Subcutaneous abdominal adipose tissue (tissue), 5 donors: ENCODE measurements around the gene ZNF597.
"Not testable (repeated sequence)": the region's sequence is repeated elsewhere in the genome, so short reads cannot be mapped to it uniquely, and the experiment has no call there.

Experiments used
- H3K27ac ChIP-seq: one replicate; pipeline ENCODE4 v1.7.0; 2013; ENCODE audit warnings: low read depth, mild to moderate bottlenecking, inconsistent platforms, low read length, moderate library complexity
- H3K27me3 ChIP-seq, 5 donors: one replicate each; pipeline ENCODE4 v1.7.0; 2013; ENCODE audit warnings: low read length in 5 of 5, inconsistent platforms in 1 of 5; ENCODE audit not compliant: control insufficient read depth in 5 of 5, insufficient read depth in 4 of 5
- H3K36me3 ChIP-seq, 5 donors: one replicate each; pipeline ENCODE4 v1.7.0; 2013; ENCODE audit warnings: low read length in 5 of 5; ENCODE audit not compliant: control insufficient read depth in 5 of 5, insufficient read depth in 5 of 5
- H3K4me1 ChIP-seq, 5 donors: one replicate each; pipeline ENCODE4 v1.7.0; 2013; ENCODE audit warnings: low read length in 5 of 5, mild to moderate bottlenecking in 3 of 5, moderate library complexity in 1 of 5; ENCODE audit not compliant: control insufficient read depth in 5 of 5, insufficient read depth in 5 of 5
- H3K4me3 ChIP-seq, 5 donors: one replicate each; pipeline ENCODE4 v1.7.0; 2013; ENCODE audit warnings: low read length in 5 of 5, low read depth in 1 of 5
- H3K9ac ChIP-seq, 5 donors: one replicate each; pipeline ENCODE4 v1.7.0; 2013; ENCODE audit warnings: low read length in 5 of 5, mild to moderate bottlenecking in 4 of 5, moderate library complexity in 3 of 5
- H3K9me3 ChIP-seq, 5 donors: one replicate each; pipeline ENCODE4 v1.7.0; 2013; ENCODE audit warnings: low read length in 5 of 5; ENCODE audit not compliant: control insufficient read depth in 5 of 5
- donor health status: healthy.
- donor health status: healthy.
- donor health status: healthy.
- donor health status: healthy.
- donor health status: healthy.

ZNF597 gene

DNA sequence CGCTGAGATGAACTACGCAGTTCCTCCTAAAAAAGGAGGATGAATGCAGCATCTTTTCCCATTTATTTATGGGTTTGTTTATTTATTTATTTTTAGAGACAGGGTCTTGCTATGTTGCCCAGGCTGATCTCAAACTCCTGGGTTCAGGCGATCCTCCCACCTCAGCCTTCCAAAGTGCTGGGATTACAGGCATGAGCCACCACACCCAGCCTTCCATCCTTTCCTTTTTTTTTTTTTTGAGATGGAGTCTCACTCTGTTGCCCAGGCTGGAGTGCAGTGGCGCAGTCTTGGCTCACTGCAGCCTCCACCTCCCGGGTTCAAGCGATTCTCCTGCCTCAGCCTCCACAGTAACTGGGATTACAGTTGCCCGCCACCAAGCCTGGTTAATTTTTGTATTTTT lies 31.6 kb upstream of the ZNF597 start:
- not testable (repeated sequence) for H3K9ac ChIP-seq, H3K9me3 ChIP-seq, H3K4me3 ChIP-seq, H3K4me1 ChIP-seq, H3K27me3 ChIP-seq, H3K27ac ChIP-seq
- peaks cover 0 to 40% (median 20%) of the 10 kb centered on the region in 5 donors for H3K36me3 ChIP-seq

- H3K27ac ChIP-seq, result no peak overlapping the region
- H3K9me3 ChIP-seq, result no peaks in the 10 kb centered on the region
- H3K4me3 ChIP-seq, result no peak overlapping the region
- H3K27me3 ChIP-seq, result no peaks in the 10 kb centered on the region
- peaks cover 0 to 36% (median 18%) of the 10 kb centered on the region in 5 donors for H3K36me3 ChIP-seq
- no peak overlapping the region for H3K9ac ChIP-seq
- peaks cover 0 to 6% (median 0%) of the 10 kb centered on the region in 5 donors for H3K4me1 ChIP-seq
Observed at GRCh38 chr16:3474136-3474779, 31.0 kb upstream of the ZNF597 start.

DNA sequence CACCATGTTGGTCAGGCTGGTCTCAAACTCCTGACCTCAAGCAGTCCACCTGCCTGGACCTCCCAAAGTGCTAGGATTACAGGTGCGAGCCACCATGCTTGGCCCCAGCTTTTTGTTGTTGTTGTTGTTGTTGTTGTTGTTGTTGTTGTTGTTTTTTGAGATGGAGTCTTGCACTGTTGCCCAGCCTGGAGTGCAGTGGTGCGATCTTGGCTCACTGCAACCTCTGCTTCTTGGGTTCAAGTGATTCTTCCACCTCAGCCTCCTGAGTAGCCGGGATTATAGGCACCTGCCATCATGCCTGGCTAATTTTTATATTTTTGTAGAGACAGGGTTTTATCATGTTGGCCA lies 30.3 kb upstream of the ZNF597 start:
- H3K9ac ChIP-seq, H3K27me3 ChIP-seq, H3K27ac ChIP-seq, H3K4me3 ChIP-seq, H3K9me3 ChIP-seq: not testable (repeated sequence)
- H3K36me3 ChIP-seq, result peaks cover 0 to 32% (median 14%) of the 10 kb centered on the region in 5 donors
- peaks cover 0 to 11% (median under 1%) of the 10 kb centered on the region in 5 donors for H3K4me1 ChIP-seq

- Histone ChIP-seq H3K27ac (no peak overlapping the region), H3K9me3 (no peaks in the 10 kb centered on the region), H3K9ac (no peak overlapping the region), H3K27me3 (no peaks in the 10 kb centered on the region), H3K36me3 (peaks cover 0 to 26% (median 9%) of the 10 kb centered on the region in 5 donors), H3K4me1 (peaks cover 0 to 16% (median 4%) of the 10 kb centered on the region in 5 donors), H3K4me3 (no peak overlapping the region)
Observed at GRCh38 chr16:3472878-3473595, 29.7 kb upstream of the ZNF597 start.

GRCh38 chr16:3471518-3472176 lies 28.3 kb upstream of the ZNF597 start:
- no peak overlapping the region for H3K4me3 ChIP-seq
- peaks cover 0 to 16% (median 5%) of the 10 kb centered on the region in 5 donors for H3K4me1 ChIP-seq
- H3K27ac ChIP-seq, result no peak overlapping the region
- H3K9me3 ChIP-seq, result no peaks in the 10 kb centered on the region
- no peak overlapping the region for H3K9ac ChIP-seq
- H3K27me3 ChIP-seq, result no peaks in the 10 kb centered on the region
- peaks cover 0 to 33% (median 10%) of the 10 kb centered on the region in 5 donors for H3K36me3 ChIP-seq

DNA sequence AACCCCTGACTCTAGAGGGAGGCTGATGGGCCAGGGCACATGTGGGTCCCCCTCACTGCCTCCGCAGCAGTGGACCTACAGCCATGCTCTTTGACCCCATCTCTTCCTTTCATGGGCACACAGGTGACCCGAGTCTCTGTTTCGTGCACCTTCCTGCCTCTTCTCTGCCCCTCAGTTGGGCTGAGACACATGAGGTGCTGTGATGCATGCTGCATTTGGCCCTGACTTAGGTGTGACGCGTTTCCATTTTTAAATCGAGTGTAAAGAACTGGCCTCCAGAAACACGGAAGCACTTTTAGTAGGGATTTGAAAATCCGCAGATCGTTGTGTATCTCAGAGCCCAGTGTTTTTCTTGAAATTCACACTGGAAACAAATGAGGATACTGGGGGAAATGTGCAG lies 27.4 kb upstream of the ZNF597 start:
- H3K9me3 ChIP-seq, result no peaks in the 10 kb centered on the region
- H3K27ac ChIP-seq, result no peak overlapping the region
- H3K36me3 ChIP-seq, result peaks cover 0 to 35% (median 16%) of the 10 kb centered on the region in 5 donors
- H3K4me1 ChIP-seq, result peaks cover 0 to 16% (median 5%) of the 10 kb centered on the region in 5 donors
- H3K4me3 ChIP-seq, result no peak overlapping the region
- no peak overlapping the region for H3K9ac ChIP-seq
- no peaks in the 10 kb centered on the region for H3K27me3 ChIP-seq

DNA sequence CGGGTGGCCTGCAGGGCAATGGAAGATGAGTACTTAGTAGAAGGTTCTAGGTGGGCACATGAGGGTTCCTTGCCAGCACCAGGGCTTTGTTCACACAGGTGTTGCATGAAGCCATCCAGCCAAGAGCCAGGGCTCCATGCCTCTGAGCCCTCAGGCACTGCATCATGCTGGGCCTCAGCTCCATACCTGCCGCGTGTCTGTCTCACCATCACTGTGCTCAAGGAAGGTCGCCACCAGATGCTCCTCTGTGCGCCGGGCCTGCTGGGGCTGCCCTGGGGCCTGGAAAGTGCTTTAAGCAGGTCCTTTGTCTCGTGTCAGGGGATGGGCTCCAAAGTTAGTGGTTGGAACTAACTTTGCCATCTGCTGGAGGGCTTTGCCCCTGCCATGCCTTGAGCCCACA lies 26.4 kb upstream of the ZNF597 start:
- H3K36me3 ChIP-seq, result peaks cover 0 to 37% (median 22%) of the 10 kb centered on the region in 5 donors
- H3K4me3 ChIP-seq, result no peak overlapping the region
- no peaks in the 10 kb centered on the region for H3K9me3 ChIP-seq
- H3K9ac ChIP-seq, result peak overlapping the region in 1 of 5 donors; percentile 23
- peaks cover 0 to 17% (median 6%) of the 10 kb centered on the region in 5 donors for H3K4me1 ChIP-seq
- no peaks in the 10 kb centered on the region for H3K27me3 ChIP-seq
- no peak overlapping the region for H3K27ac ChIP-seq

DNA sequence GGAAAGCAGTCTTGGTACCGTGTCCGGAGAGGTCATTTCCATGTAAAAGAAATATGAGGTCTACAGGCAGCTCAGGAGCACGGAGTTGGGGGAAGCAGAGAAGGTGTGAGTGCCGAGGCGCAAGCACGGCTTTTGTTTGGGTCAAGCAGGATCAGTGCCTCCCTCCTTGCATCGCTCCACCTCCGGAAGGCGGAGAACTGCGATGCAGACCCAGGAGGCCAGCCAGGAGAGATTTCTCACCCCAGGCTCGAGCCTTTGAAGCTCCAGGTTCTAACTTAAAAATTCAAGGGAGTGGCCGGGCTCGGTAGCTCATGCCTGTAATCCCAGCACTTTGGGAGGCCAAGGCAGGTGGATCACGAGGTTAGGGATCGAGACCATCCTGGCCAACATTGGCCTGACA lies 25.2 kb upstream of the ZNF597 start:
- Histone ChIP-seq H3K9me3 (no peaks in the 10 kb centered on the region), H3K36me3 (peaks cover 0 to 37% (median 22%) of the 10 kb centered on the region in 5 donors), H3K27ac (no peak overlapping the region), H3K4me3 (no peak overlapping the region), H3K4me1 (peaks cover 0 to 23% (median 13%) of the 10 kb centered on the region in 5 donors), H3K9ac (no peak overlapping the region), H3K27me3 (no peaks in the 10 kb centered on the region)

DNA sequence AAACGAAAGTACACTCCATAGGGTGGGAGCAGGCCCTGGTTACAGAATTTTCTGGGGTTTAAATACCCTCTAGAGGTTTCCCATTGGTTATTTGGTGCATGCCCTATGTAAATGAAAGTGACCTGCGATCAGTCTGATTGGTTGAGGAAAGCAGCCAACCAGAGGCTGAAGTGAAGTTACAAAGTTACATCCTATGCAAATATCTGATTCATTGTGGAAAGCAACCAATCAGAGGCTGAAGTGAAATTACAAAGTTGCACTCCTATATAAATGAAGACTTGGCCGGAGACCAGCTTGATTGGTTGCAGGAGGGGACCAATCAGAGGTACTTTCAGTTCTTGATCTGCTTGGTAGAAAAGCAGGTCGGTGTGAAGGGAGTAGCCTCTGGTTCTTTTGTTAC lies 24.6 kb upstream of the ZNF597 start:
- H3K36me3 ChIP-seq, result peaks cover 0 to 33% (median 22%) of the 10 kb centered on the region in 5 donors
- peaks cover 0 to 23% (median 13%) of the 10 kb centered on the region in 5 donors for H3K4me1 ChIP-seq
- H3K27me3 ChIP-seq, result no peaks in the 10 kb centered on the region

GRCh38 chr16:3467182-3467581 lies 23.9 kb upstream of the ZNF597 start:
- Histone ChIP-seq H3K27me3 (no peaks in the 10 kb centered on the region), H3K36me3 (peaks cover 0 to 33% (median 22%) of the 10 kb centered on the region in 5 donors), H3K9ac (no peak overlapping the region), H3K9me3 (no peaks in the 10 kb centered on the region), H3K27ac (no peak overlapping the region), H3K4me1 (peaks cover 0 to 23% (median 13%) of the 10 kb centered on the region in 5 donors), H3K4me3 (no peak overlapping the region)

More for the DNA sequence above, 24.6 kb upstream of the ZNF597 start:
- H3K4me3 ChIP-seq, result no peak overlapping the region
- H3K9ac ChIP-seq, result no peak overlapping the region
- no peak overlapping the region for H3K27ac ChIP-seq
- H3K9me3 ChIP-seq, result no peaks in the 10 kb centered on the region
